PFSK-1 (cell line): ENCODE data around the gene CDC25A.

Experiments used
- POLR2AphosphoS5 ChIP-seq: IDR thresholded peaks from 2 replicates; pipeline ENCODE4 v1.6.1; 2012; ENCODE audit warnings: low read depth, mild to moderate bottlenecking, control low read depth, low read length, moderate library complexity
- SIN3A ChIP-seq: IDR thresholded peaks from 2 replicates; pipeline ENCODE4 v1.6.1; 2012; ENCODE audit warnings: mild to moderate bottlenecking, low read length, moderate library complexity, borderline replicate concordance; ENCODE audit not compliant: insufficient read depth
- TAF1 ChIP-seq: IDR thresholded peaks from 2 replicates; pipeline ENCODE4 v1.6.1; 2012; ENCODE audit warnings: low read length, control low read depth, borderline replicate concordance; ENCODE audit not compliant: insufficient read depth

GRCh38 chr3:48232232-48232631, 44.0 kb upstream of the CDC25A start:
- TF ChIP-seq TAF1 (no peak), SIN3A (no peak), POLR2AphosphoS5 (no peak)
